Occipital lobe (tissue), 2 donors: ENCODE measurements around the gene ARV1. TPM values are rescaled to one million over a fixed set of nuclear protein-coding genes. Genes with fewer than 3 reads are reported as not detected.
"Not testable (repeated sequence)": the region's sequence is repeated elsewhere in the genome, so short reads cannot be mapped to it uniquely, and the experiment has no call there.

Source experiments
- DNase-seq: peaks from one replicate; lab custom pipeline; 2025; lab: John Stamatoyannopoulos, UW
- total RNA-seq: library from RNA; depleted of rRNA; stranded (reverse); fragments of >200 nt; gene quantifications from one replicate; pipeline ENCODE4 v1.2.3, GENCODE V29; 2014

ARV1 gene
- total RNA-seq, 1 donor from 2014 or later: 17.2 TPM

- DNase-seq: no peak
Observed at GRCh38 chr1:231041719-231042261, 62.9 kb downstream of the ARV1 start.

DNA sequence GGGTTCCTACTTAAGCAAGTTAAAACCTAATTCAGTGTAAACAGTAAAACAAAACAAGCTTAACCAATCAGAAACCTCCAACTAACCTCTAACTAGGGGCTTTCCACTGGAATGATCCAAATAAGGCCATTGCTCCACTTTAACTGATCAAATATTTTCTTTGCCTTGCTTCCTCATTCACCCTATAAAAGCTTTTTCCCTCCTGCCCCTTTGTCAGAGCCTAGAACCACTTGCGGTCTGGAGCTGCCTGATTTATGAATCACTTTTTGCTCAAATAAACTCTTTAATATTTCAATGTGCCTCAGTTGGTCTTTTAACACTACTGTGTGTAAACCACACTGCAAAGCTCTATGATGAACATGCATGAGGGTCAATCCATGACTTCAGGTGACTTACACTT is 65.7 kb downstream of the ARV1 start:
- DNase-seq: no peak

- no peak for DNase-seq
Observed at GRCh38 chr1:231045286-231045685, 66.4 kb downstream of the ARV1 start.

GRCh38 chr1:231045921-231046729 is 67.2 kb downstream of the ARV1 start:
- not testable (repeated sequence) for DNase-seq

DNA sequence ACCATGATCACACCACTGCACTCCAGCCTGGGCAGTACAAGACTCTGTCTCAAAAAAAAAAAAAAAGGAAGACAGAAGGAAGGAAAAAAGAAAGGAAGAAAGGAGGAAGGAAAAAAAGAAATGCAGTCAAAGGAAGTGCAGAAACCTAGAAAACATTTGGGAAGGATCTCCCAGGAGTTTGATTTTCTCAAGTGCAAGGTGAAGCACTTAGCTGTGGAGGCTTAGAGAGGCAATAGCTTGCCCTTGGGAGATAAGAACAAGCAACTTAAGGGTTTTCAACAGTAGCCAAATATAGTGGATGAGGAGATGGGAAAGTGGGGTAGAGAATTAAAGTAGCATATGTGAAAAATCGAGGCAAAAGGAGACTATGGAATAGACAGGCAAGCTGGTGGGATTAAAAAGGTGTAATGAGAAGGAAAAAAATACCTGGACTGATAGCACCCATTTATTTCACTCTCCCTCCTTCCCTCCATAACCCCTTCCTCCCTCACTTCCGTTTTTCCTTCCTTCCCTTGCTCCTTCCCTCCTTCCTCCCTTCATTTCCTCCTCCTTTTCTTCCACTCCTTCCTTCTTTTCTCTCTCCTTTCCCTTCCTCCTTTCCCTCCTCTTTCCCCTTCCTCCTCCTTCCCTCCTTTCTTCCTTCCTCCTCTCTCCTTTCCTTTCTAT is 68.0 kb downstream of the ARV1 start:
- DNase-seq: no peak

DNA sequence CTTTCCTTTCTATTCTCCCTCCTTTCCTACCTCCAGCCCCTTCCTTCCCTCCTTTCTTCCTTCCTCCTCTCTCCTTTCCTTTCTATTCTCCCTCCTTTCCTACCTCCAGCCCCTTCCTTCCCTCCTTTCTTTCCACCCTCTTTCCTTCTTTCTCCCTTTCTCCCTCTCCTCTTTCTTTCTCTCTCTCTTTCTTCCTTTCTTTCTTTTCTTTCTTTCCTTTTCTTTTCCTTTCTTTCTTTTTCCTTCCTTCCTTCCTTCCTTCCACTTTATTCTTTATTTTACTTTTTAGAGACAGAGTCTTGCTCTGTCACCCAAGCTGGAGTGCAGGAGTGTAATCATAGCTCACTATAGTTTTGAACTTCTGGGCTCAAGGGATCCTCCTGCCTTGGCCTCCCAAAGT is 68.6 kb downstream of the ARV1 start:
- not testable (repeated sequence) for DNase-seq

GRCh38 chr1:231048419-231048818 is 69.5 kb downstream of the ARV1 start:
- not testable (repeated sequence) for DNase-seq

DNA sequence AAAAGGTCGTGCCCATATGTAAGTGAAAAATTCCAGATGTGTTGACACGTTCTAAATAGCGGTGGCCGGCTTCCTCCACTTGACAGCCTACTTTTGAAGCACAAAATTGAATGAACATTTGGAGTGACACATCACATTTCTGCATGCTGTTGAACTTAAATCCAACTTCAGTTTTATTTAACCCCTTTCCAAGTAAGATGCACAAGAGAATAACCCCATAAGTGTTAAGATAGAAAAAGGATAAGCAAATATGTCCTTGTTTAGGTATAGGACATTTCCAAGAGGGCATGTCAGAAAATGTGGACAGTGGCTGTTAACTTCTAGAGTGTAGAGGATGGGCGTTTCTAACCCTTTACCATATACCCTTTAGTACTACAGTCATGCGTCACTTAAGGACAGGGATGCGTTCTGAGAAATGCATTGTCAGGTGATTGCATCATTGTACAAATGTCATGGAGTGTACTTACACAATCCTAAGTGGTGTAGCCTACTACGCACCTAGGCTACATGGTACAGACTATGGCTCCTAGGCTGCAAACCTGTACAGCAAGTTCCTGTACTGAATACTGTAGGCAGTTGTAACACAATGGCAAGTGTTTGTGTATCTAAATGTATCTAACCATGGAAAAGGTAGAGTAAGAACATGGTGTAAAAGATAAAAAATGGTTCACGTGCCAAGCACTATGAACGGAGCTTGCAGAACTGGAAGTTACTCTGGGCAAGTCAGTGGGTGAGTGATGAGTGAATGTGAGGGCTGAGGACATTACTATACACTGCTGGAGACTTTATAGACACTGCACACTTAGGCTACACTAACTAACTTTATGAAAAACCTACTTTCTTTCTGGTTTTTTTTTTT is 70.5 kb downstream of the ARV1 start:
- no peak for DNase-seq

Other genes starting within 250 kb of the ARV1 start
- 0.16 TPM for gene CAPN9, start 231.7 kb upstream of the ARV1 start, total RNA-seq
- gene C1orf198, start 110.6 kb upstream of the ARV1 start, total RNA-seq: 14.5 TPM
- gene TTC13, start 233 bp upstream of the ARV1 start, total RNA-seq: 56.1 TPM
- gene FAM89A, start 61.2 kb downstream of the ARV1 start, total RNA-seq: 6.7 TPM
- 44.9 TPM for gene TRIM67, start 183.0 kb downstream of the ARV1 start, total RNA-seq